ELR (cell line): ENCODE results near the gene STARD10.
A peak's percentile ranks its signal among the peaks of the same experiment; 100 is the strongest.
"Not testable (repeated sequence)": the region's sequence is repeated elsewhere in the genome, so short reads cannot be mapped to it uniquely, and the experiment has no call there.

Experiments
- DNase-seq: peaks from one replicate; pipeline ENCODE4 v3.0.0-alpha.2; 2015; ENCODE audit warnings: low read depth

The STARD10 gene

GRCh38 chr11:72807792-72808191, 13.9 kb upstream of the STARD10 start:
- no peak for DNase-seq

- no peak for DNase-seq
Measured at GRCh38 chr11:72807021-72807693, 13.3 kb upstream of the STARD10 start.

- DNase-seq = not testable (repeated sequence)
Measured at GRCh38 chr11:72806378-72806777, 12.5 kb upstream of the STARD10 start.

- no peak for DNase-seq
Measured at GRCh38 chr11:72805216-72805615, 11.4 kb upstream of the STARD10 start.

- DNase-seq = no peak
Measured at GRCh38 chr11:72802822-72803221, 9.0 kb upstream of the STARD10 start.

GRCh38 chr11:72799441-72799840, 5.6 kb upstream of the STARD10 start:
- no peak for DNase-seq

GRCh38 chr11:72798361-72798760, 4.5 kb upstream of the STARD10 start:
- DNase-seq = no peak

GRCh38 chr11:72793076-72793424, 797 bp downstream of the STARD10 start:
- DNase-seq = no peak

- DNase-seq = no peak
Measured at GRCh38 chr11:72792437-72793021, 1.3 kb downstream of the STARD10 start.

GRCh38 chr11:72791228-72791627, 2.6 kb downstream of the STARD10 start:
- DNase-seq = not testable (repeated sequence)

- DNase-seq = peak; percentile 35
Measured at GRCh38 chr11:72789493-72790131, 4.2 kb downstream of the STARD10 start.

GRCh38 chr11:72788241-72788640, 5.6 kb downstream of the STARD10 start:
- DNase-seq = no peak

GRCh38 chr11:72787216-72788104, 6.4 kb downstream of the STARD10 start:
- DNase-seq = peak; percentile 18

- no peak for DNase-seq
Measured at GRCh38 chr11:72786305-72787215, 7.3 kb downstream of the STARD10 start.

- DNase-seq = no peak
Measured at GRCh38 chr11:72784662-72785061, 9.2 kb downstream of the STARD10 start.

GRCh38 chr11:72783144-72783905, 10.5 kb downstream of the STARD10 start:
- DNase-seq = no peak

- DNase-seq = no peak
Measured at GRCh38 chr11:72782081-72782920, 11.5 kb downstream of the STARD10 start.

- peak; percentile 22 for DNase-seq
Measured at GRCh38 chr11:72781313-72782080, 12.3 kb downstream of the STARD10 start.

GRCh38 chr11:72781063-72781312, 12.9 kb downstream of the STARD10 start:
- DNase-seq = no peak
